WTC11 (cell line): Measurements from ENCODE around the gene MBOAT2. TPM values are rescaled to one million over a fixed set of nuclear protein-coding genes. Genes with fewer than 3 reads are reported as not detected.

Experiments used
- ATAC-seq: fragments of 200-7000 bp; cut with Tn5 transposase; 2 replicates; pipeline ENCODE4 v1.10.0; 2021; ENCODE audit warnings: mild to moderate bottlenecking, moderate library complexity
- CTCF ChIA-PET: fragments of 300-600 bp; sonication (Branson Sonifier 250); formaldehyde crosslinking; loops from one replicate; lab custom pipeline; 2021; ENCODE audit warnings: antibody characterized with exemption; lab: Charles Lee
- POLR2A ChIA-PET: fragments of 350-600 bp; sonication (Branson Sonifier 250); formaldehyde crosslinking; loops from one replicate; lab custom pipeline; 2021; ENCODE audit warnings: antibody characterized with exemption; lab: Charles Lee
- DNase-seq: peaks from one replicate; pipeline ENCODE4 v3.0.0; 2021; ENCODE audit warnings: low spot score
- H3K27ac Mint-ChIP-seq: 2 replicates; pipeline ENCODE4 v1.8.0; 2021; ENCODE audit warnings: mixed read lengths
- H3K27me3 Mint-ChIP-seq: 2 replicates; pipeline ENCODE4 v1.8.0; 2021; ENCODE audit warnings: low read depth, mild to moderate bottlenecking, moderate library complexity, mixed read lengths
- H3K36me3 Mint-ChIP-seq: 2 replicates; pipeline ENCODE4 v1.8.0; 2021; ENCODE audit warnings: mixed read lengths
- H3K4me1 Mint-ChIP-seq: 2 replicates; pipeline ENCODE4 v1.8.0; 2022; ENCODE audit warnings: mixed read lengths
- H3K4me3 Mint-ChIP-seq: 2 replicates; pipeline ENCODE4 v1.8.0; 2021; ENCODE audit warnings: mild to moderate bottlenecking, moderate library complexity, mixed read lengths
- H3K9me3 Mint-ChIP-seq: 2 replicates; pipeline ENCODE4 v1.8.0; 2021; ENCODE audit warnings: mixed read lengths
- AR ChIP-seq: fragments of 250-450 bp; sonication (Bioruptor Pico); IDR thresholded peaks from 2 replicates; pipeline ENCODE4 v1.9.0; 2021; ENCODE audit warnings: mild to moderate bottlenecking
- CTCF ChIP-seq: fragments of 200-600 bp; IDR thresholded peaks from 2 replicates; pipeline ENCODE4 v1.8.0; 2022; ENCODE audit warnings: antibody characterized with exemption
- GRHL2 ChIP-seq: fragments of 250-450 bp; sonication (Bioruptor Pico); IDR thresholded peaks from 2 replicates; pipeline ENCODE4 v1.8.0; 2022; ENCODE audit warnings: mild to moderate bottlenecking, moderate library complexity; ENCODE audit not compliant: insufficient replicate concordance, severe bottlenecking
- IRF2 ChIP-seq: sonication (generic); formaldehyde crosslinking; IDR thresholded peaks from 2 replicates; pipeline ENCODE4 v1.8.0; 2022; ENCODE audit warnings: low read depth, missing genetic modification reagents, borderline replicate concordance
- MYBL2 ChIP-seq: sonication (generic); formaldehyde crosslinking; IDR thresholded peaks from 2 replicates; pipeline ENCODE4 v1.8.1; 2023; ENCODE audit warnings: mild to moderate bottlenecking, moderate library complexity, missing genetic modification reagents
- NFATC4 ChIP-seq: fragments of 250-450 bp; sonication (Bioruptor Pico); IDR thresholded peaks from 2 replicates; pipeline ENCODE4 v1.9.0; 2021; ENCODE audit warnings: mild to moderate bottlenecking
- NR3C1 ChIP-seq: sonication (generic); formaldehyde crosslinking; conservative IDR thresholded peaks from 2 replicates; pipeline ENCODE4 v1.8.1; 2023; ENCODE audit warnings: low read depth, mild to moderate bottlenecking, missing genetic modification reagents
- RORB ChIP-seq: fragments of 250-450 bp; sonication (Bioruptor Pico); IDR thresholded peaks from 2 replicates; pipeline ENCODE4 v1.9.0; 2021; ENCODE audit warnings: mild to moderate bottlenecking
- SMAD3 ChIP-seq: sonication (generic); formaldehyde crosslinking; IDR thresholded peaks from 2 replicates; pipeline ENCODE4 v1.8.0; 2022; ENCODE audit warnings: missing genetic modification reagents, mild to moderate bottlenecking, borderline replicate concordance
- SMAD4 ChIP-seq: sonication (generic); formaldehyde crosslinking; IDR thresholded peaks from 2 replicates; pipeline ENCODE4 v1.8.0; 2022; ENCODE audit warnings: mild to moderate bottlenecking, missing genetic modification reagents
- USF2 ChIP-seq: sonication (generic); formaldehyde crosslinking; IDR thresholded peaks from 2 replicates; pipeline ENCODE4 v1.8.1; 2023; ENCODE audit warnings: mild to moderate bottlenecking, missing genetic modification reagents, moderate library complexity
- ZMAT4 ChIP-seq: fragments of 250-450 bp; sonication (Bioruptor Pico); IDR thresholded peaks from 2 replicates; pipeline ENCODE4 v1.9.0; 2021; ENCODE audit warnings: mild to moderate bottlenecking
- ZNF138 ChIP-seq: sonication (generic); formaldehyde crosslinking; conservative IDR thresholded peaks from 2 replicates; pipeline ENCODE4 v1.8.1; 2022; ENCODE audit warnings: mild to moderate bottlenecking, moderate library complexity, missing genetic modification reagents
- total RNA-seq: library from RNA; stranded (reverse); gene quantifications from 3 replicates; pipeline ENCODE4 v1.2.3, GENCODE V29; 2021

MBOAT2 gene
- total RNA-seq, 1 experiment from 2014 or later = 24.7 TPM

GRCh38 chr2:8999102-8999446 lies 4.4 kb downstream of the MBOAT2 start (continued):
- TF ChIP-seq AR = no peak
- TF ChIP-seq ZNF138 (CRISPR knock-in tag) = no peak
- no peak for TF ChIP-seq USF2 (CRISPR knock-in tag)

- CTCF ChIA-PET = no interaction called here
- no peaks in the 10 kb centered on the region for H3K36me3 Mint-ChIP-seq
Measured at GRCh38 chr2:8998418-8999101, 4.9 kb downstream of the MBOAT2 start.

More at GRCh38 chr2:8998418-8999101, 4.9 kb downstream of the MBOAT2 start:
- no peaks in the 10 kb centered on the region for H3K27me3 Mint-ChIP-seq
- no peak for ATAC-seq
- H3K4me3 Mint-ChIP-seq = no peak overlapping the region
- no peak overlapping the region for H3K27ac Mint-ChIP-seq
- POLR2A ChIA-PET = no interaction called here
- no peak for DNase-seq
- peaks cover 58% of the 10 kb centered on the region for H3K4me1 Mint-ChIP-seq
- TF ChIP-seq AR (no peak), IRF2 (CRISPR knock-in tag) (no peak), GRHL2 (no peak), NFATC4 (CRISPR knock-in tag) (no peak), CTCF (no peak), SMAD4 (no peak), SMAD3 (CRISPR knock-in tag) (no peak), RORB (CRISPR knock-in tag) (no peak), MYBL2 (CRISPR knock-in tag) (no peak), NR3C1 (CRISPR knock-in tag) (no peak), ZMAT4 (CRISPR knock-in tag) (no peak)
- TF ChIP-seq, all 79 proteins: peak for 0
- H3K9me3 Mint-ChIP-seq = no peaks in the 10 kb centered on the region
